ENCODE measurements around the gene LOX. TPM values are rescaled to one million over a fixed set of nuclear protein-coding genes. Genes with fewer than 3 reads are reported as not detected.
A peak's percentile ranks its signal among the peaks of the same experiment; 100 is the strongest.

Gene LOX
- total and polyA plus RNA-seq, 9 of the 15 experiments (the other 6 are each of a cell fraction or from before 2014, with no cell fraction given) = 0.06 to 0.09 TPM; not detected in 7

- TF ChIP-seq ZNF764 (CRISPR knock-in tag; IDR thresholded peaks at IDR 0.05; ENCODE audit: low read depth) = no peak
- TF ChIP-seq HDAC1 (IDR thresholded peaks at IDR 0.05) = peak in 1 of 2 experiments; percentile 28; a peak in 1 of 4 replicates
- TF ChIP-seq SOX6 (IDR thresholded peaks at IDR 0.05) = peak; percentile 28; the same call in 1 of the 2 replicates
- TF ChIP-seq TRIM28 (IDR thresholded peaks at IDR 0.05) = no peak
- TF ChIP-seq ARID1B (IDR thresholded peaks at IDR 0.05) = peak; percentile 43; the same call in 1 of the 2 replicates
- no peak for TF ChIP-seq ZNF707 (CRISPR knock-in tag; conservative IDR thresholded peaks at IDR 0.05)
- no peak for TF ChIP-seq DLX4 (CRISPR knock-in tag; IDR thresholded peaks at IDR 0.05)
- no peak for TF ChIP-seq ZNF24 (IDR thresholded peaks at IDR 0.05)
- no peak for TF ChIP-seq RNF2 (IDR thresholded peaks at IDR 0.05)
- no peak for TF ChIP-seq SMAD4 (CRISPR knock-in tag; conservative IDR thresholded peaks at IDR 0.05)
- TF ChIP-seq SRSF9 (IDR thresholded peaks at IDR 0.05; ENCODE audit: borderline replicate concordance, low read depth, low read length) = no peak
- TF ChIP-seq ZBTB33 (CRISPR knock-in tag; IDR thresholded peaks at IDR 0.05) = no peak
- TF ChIP-seq CTCF (IDR thresholded peaks at IDR 0.05 in 2 of 3, conservative IDR thresholded peaks at IDR 0.05 in 1 of 3; ENCODE audit: insufficient read depth in 2 of 3, low read depth in 1 of 3, low read length in 3 of 3) = no peak
- no peak for TF ChIP-seq ZNF57 (CRISPR knock-in tag; IDR thresholded peaks at IDR 0.05)
- no peak for TF ChIP-seq SP1 (CRISPR knock-in tag; IDR thresholded peaks at IDR 0.05)
- TF ChIP-seq SMARCA4 (IDR thresholded peaks at IDR 0.05) = peak; percentile 39; the same call in 1 of the 2 replicates
- no peak for TF ChIP-seq ZNF23 (CRISPR knock-in tag; IDR thresholded peaks at IDR 0.05)
- peak in 1 of 2 experiments; percentile 43; a peak in 1 of 4 replicates for TF ChIP-seq RCOR1 (IDR thresholded peaks at IDR 0.05; ENCODE audit: borderline replicate concordance in 1 of 2, low read depth in 2 of 2, low read length in 2 of 2)
- TF ChIP-seq ELF1 (tag; IDR thresholded peaks at IDR 0.05) = no peak
- no peak for TF ChIP-seq PHF21A (IDR thresholded peaks at IDR 0.05; ENCODE audit: borderline replicate concordance, low read depth)
- TF ChIP-seq CREM (IDR thresholded peaks at IDR 0.05; ENCODE audit: low read depth) = peak; percentile 66; the same call in 1 of the 2 replicates
- 0 out of 2 replicates have a peak, but pooled peaks have one; percentile 55 for TF ChIP-seq ZEB2 (IDR thresholded peaks at IDR 0.05)
- no peak for TF ChIP-seq PTTG1 (tag; IDR thresholded peaks at IDR 0.05; ENCODE audit: low read depth)
- 0 out of 2 replicates have a peak, but pooled peaks have one; percentile 3 for TF ChIP-seq MAFF (IDR thresholded peaks at IDR 0.05; ENCODE audit: low read length)
Observed at GRCh38 chr5:122099060-122099790, 21.2 kb upstream of the LOX start (continued).

Measured in K562 (cell line).